ENCODE measurements around the gene PACRG. TPM values are rescaled to one million over a fixed set of nuclear protein-coding genes. Genes with fewer than 3 reads are reported as not detected.

The PACRG gene
- total and polyA plus RNA-seq, 2 of the 8 experiments (the other 6 are each of a cell fraction or from before 2014, with no cell fraction given) = 0.44 to 0.54 TPM

- TF ChIP-seq CHD7 (IDR thresholded peaks at IDR 0.05; ENCODE audit: insufficient replicate concordance, low read length) (no peak), TCF12 (IDR thresholded peaks at IDR 0.05; ENCODE audit: low read depth, low read length) (no peak), GABPA (IDR thresholded peaks at IDR 0.05; ENCODE audit: borderline replicate concordance, insufficient read depth, low read length) (no peak), EZH2 (IDR thresholded peaks at IDR 0.05; ENCODE audit: low read depth, low read length, severe bottlenecking) (no peak), SIX5 (IDR thresholded peaks at IDR 0.05; ENCODE audit: low read depth, low read length) (no peak), HDAC2 (IDR thresholded peaks at IDR 0.05; ENCODE audit: borderline replicate concordance in 1 of 2, low read depth in 2 of 2, low read length in 2 of 2) (no peak), KDM1A (IDR thresholded peaks at IDR 0.05; ENCODE audit: borderline replicate concordance, low read length) (no peak), SIRT6 (IDR thresholded peaks at IDR 0.05; ENCODE audit: low read length) (no peak), JUND (IDR thresholded peaks at IDR 0.05; ENCODE audit: low read length) (no peak), SAP30 (IDR thresholded peaks at IDR 0.05; ENCODE audit: insufficient read depth, insufficient replicate concordance, low read length) (no peak), TAF1 (IDR thresholded peaks at IDR 0.05; ENCODE audit: low read depth, low read length) (no peak), CREB1 (IDR thresholded peaks at IDR 0.05) (no peak), JUN (IDR thresholded peaks at IDR 0.05; ENCODE audit: low read depth, low read length) (no peak)
Observed at GRCh38 chr6:162715601-162716000, 12.2 kb upstream of the PACRG start (continued).
